ENCODE measurements around the gene RNF152. TPM values are rescaled to one million over a fixed set of nuclear protein-coding genes. Genes with fewer than 3 reads are reported as not detected.

RNF152 gene
- total and polyA plus RNA-seq, 3 experiments from 2014 or later, result 0.13 to 0.38 TPM; not detected in 1

DNA sequence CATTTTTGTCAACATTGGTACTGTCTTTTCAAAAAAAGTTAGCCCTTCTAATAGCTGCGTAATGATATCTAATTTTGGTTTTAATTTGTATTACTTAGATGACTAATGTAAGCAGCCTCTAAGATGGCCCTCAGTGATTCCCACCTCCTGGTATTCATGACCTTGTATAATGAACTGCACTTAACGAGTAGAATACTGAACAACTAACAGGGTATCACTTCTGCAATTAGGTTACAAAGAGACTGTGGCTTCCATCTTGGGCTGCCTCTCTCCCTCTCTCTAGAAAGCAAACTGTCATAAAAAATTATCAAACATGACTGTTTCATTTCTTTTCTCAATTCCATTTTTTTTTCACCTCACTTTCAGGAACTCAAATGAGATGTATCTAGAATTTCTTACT is 120.9 kb downstream of the RNF152 start:
- H3K4me3 Mint-ChIP-seq, result no peak overlapping the region
- peaks cover 0 to 5% (median 1%) of the 10 kb centered on the region in 3 donors for H3K36me3 Mint-ChIP-seq
- H3K4me1 Mint-ChIP-seq, result no peaks in the 10 kb centered on the region
- H3K9me3 ChIP-seq (ENCODE audit: low read length), result no peaks in the 10 kb centered on the region
- no peak for DNase-seq
- CTCF ChIA-PET, result no interaction called here
- peaks cover 5 to 8% of the 10 kb centered on the region in 2 donors for H3K27me3 Mint-ChIP-seq
- POLR2A ChIA-PET, result no interaction called here
- no peak overlapping the region for H3K27ac ChIP-seq (ENCODE audit: low read depth, low read length)
- no peaks in the 10 kb centered on the region for H3K4me1 ChIP-seq (ENCODE audit: insufficient read depth, low read length)
- no peaks in the 10 kb centered on the region for H3K36me3 ChIP-seq (ENCODE audit: insufficient read depth, low read length)
- peaks cover 9 to 21% (median 16%) of the 10 kb centered on the region in 5 donors for H3K9me3 Mint-ChIP-seq
- H3K27me3 ChIP-seq (ENCODE audit: insufficient read depth, low read length, poor library complexity, severe bottlenecking), result no peaks in the 10 kb centered on the region
- no peak overlapping the region for H3K27ac Mint-ChIP-seq
- no peak overlapping the region for H3K4me3 ChIP-seq (ENCODE audit: low read length)

DNA sequence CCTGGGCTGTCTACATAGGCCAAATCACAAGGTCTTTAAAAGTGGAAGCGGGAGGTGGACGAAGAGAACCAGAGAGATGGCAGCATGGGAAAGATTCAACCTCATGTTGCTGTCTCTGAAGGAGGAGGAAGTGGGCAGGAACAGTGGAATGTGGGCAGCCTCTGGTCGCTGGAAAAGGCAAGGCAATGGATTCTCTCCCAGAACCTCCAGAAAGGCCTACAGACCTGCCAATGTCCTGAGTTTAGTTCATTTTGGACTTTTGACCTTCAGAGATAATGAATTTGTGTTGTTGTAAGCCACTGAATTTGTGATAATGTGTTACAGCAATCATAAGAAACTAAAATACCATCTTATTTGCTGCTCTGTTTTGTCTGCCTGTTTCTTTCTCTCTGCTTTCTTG is 122.5 kb downstream of the RNF152 start:
- Mint-ChIP-seq H3K4me1 (peaks cover 0 to 2% (median 2%) of the 10 kb centered on the region in 3 donors), H3K36me3 (no peaks in the 10 kb centered on the region), H3K27me3 (peaks cover 8% of the 10 kb centered on the region in 2 donors), H3K4me3 (no peak overlapping the region), H3K27ac (no peak overlapping the region), H3K9me3 (peaks cover 0 to 9% (median 4%) of the 10 kb centered on the region in 5 donors)
- ChIA-PET POLR2A (no interaction called here), CTCF (no interaction called here)
- Histone ChIP-seq H3K4me3 (ENCODE audit: low read length) (no peak overlapping the region), H3K27me3 (ENCODE audit: insufficient read depth, low read length, poor library complexity, severe bottlenecking) (no peaks in the 10 kb centered on the region), H3K27ac (ENCODE audit: low read depth, low read length) (no peak overlapping the region), H3K9me3 (ENCODE audit: low read length) (no peaks in the 10 kb centered on the region), H3K4me1 (ENCODE audit: insufficient read depth, low read length) (no peaks in the 10 kb centered on the region), H3K36me3 (ENCODE audit: insufficient read depth, low read length) (no peaks in the 10 kb centered on the region)
- no peak for DNase-seq

DNA sequence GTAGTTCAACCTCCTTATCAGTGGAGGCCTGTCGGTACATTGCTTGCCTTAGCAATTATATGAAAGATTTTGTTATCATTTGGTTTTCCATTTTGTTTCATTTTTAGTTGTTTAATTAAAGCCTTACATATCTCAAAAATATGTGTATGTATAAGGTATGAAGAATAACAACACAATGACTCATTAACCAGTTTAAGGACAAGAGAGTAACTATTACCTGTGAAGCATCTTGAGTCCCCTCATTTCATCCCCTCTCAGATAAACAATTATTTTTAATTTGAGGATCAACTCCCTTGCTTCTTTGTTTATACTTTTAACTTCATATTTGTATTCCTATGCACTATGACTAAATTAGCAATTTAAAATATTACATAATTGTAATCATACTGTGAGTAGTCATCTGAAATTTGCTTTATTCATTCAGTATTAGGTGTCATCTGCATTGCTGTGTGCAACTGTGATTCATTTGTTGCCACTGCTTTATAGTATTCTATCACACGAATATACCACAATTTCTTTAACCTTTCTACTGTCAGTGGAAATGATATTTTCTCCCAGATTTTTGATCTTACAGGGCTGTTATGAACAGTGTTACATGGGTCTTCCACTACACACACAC is 126.4 kb downstream of the RNF152 start:
- Histone ChIP-seq H3K36me3 (ENCODE audit: insufficient read depth, low read length) (no peaks in the 10 kb centered on the region), H3K27ac (ENCODE audit: low read depth, low read length) (no peak overlapping the region), H3K4me3 (ENCODE audit: low read length) (no peak overlapping the region), H3K27me3 (ENCODE audit: insufficient read depth, low read length, poor library complexity, severe bottlenecking) (no peaks in the 10 kb centered on the region), H3K4me1 (ENCODE audit: insufficient read depth, low read length) (no peaks in the 10 kb centered on the region), H3K9me3 (ENCODE audit: low read length) (no peaks in the 10 kb centered on the region)
- H3K27ac Mint-ChIP-seq, result no peak overlapping the region
- POLR2A ChIA-PET, result no interaction called here
- no peaks in the 10 kb centered on the region for H3K36me3 Mint-ChIP-seq
- H3K4me3 Mint-ChIP-seq, result no peak overlapping the region
- CTCF ChIA-PET, result no interaction called here
- peaks cover 0 to 10% (median 0%) of the 10 kb centered on the region in 5 donors for H3K9me3 Mint-ChIP-seq
- H3K27me3 Mint-ChIP-seq, result peaks cover 8 to 12% of the 10 kb centered on the region in 2 donors
- no peak for DNase-seq
- peaks cover 5 to 19% (median 18%) of the 10 kb centered on the region in 3 donors for H3K4me1 Mint-ChIP-seq

DNA sequence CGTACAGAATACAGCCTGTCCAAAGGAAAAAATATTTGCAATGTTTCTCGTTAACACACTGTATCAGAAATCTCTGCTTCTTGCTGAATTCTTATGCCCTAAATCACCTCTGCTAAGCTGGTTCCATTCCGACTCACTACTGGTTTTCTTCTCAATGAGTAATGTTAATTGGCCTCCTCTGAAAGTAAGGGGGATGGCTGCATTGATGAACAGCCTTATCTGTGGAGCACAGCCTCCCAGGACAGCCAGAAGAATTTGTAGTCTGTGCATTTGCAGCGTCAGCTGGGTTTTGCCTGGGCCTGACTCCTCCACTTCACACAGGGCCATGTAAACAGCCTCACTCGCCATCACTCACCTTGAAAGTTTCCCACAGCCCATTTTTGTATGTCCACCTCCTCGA is 127.7 kb downstream of the RNF152 start:
- no peak for DNase-seq
- H3K9me3 ChIP-seq (ENCODE audit: low read length), result no peaks in the 10 kb centered on the region
- CTCF ChIA-PET, result no interaction called here
- no peak overlapping the region for H3K4me3 ChIP-seq (ENCODE audit: low read length)
- no peaks in the 10 kb centered on the region for H3K36me3 ChIP-seq (ENCODE audit: insufficient read depth, low read length)
- no peak overlapping the region for H3K27ac ChIP-seq (ENCODE audit: low read depth, low read length)
- H3K36me3 Mint-ChIP-seq, result no peaks in the 10 kb centered on the region
- H3K9me3 Mint-ChIP-seq, result peaks cover 0 to 10% (median 0%) of the 10 kb centered on the region in 5 donors
- H3K27me3 Mint-ChIP-seq, result peaks cover 9 to 20% of the 10 kb centered on the region in 2 donors
- POLR2A ChIA-PET, result no interaction called here
- H3K27ac Mint-ChIP-seq, result peak overlapping the region in 1 of 8 donors; percentile 18
- peaks cover 5 to 19% (median 18%) of the 10 kb centered on the region in 3 donors for H3K4me1 Mint-ChIP-seq
- no peaks in the 10 kb centered on the region for H3K27me3 ChIP-seq (ENCODE audit: insufficient read depth, low read length, poor library complexity, severe bottlenecking)
- no peaks in the 10 kb centered on the region for H3K4me1 ChIP-seq (ENCODE audit: insufficient read depth, low read length)
- H3K4me3 Mint-ChIP-seq, result no peak overlapping the region

DNA sequence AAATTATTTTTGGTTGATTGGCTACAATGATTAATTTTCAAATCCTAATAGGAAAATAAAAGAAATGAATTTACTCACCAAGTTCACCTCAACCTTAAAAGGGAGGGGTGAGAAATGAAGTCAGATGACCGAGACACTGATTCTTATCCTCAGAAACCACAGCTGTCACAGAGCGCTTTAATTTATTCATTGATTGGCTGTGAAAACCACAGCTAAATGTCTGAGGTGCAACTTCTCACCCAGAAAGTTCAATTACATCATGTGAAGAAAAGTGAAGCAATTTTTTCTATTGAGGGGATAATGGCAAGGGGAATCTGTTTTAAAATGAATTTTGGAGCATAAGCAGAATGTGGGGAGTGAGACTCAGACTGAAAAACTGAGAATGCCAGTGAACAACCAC is 128.4 kb downstream of the RNF152 start:
- Histone ChIP-seq H3K4me3 (ENCODE audit: low read length) (no peak overlapping the region), H3K36me3 (ENCODE audit: insufficient read depth, low read length) (no peaks in the 10 kb centered on the region), H3K9me3 (ENCODE audit: low read length) (no peaks in the 10 kb centered on the region), H3K27me3 (ENCODE audit: insufficient read depth, low read length, poor library complexity, severe bottlenecking) (no peaks in the 10 kb centered on the region), H3K4me1 (ENCODE audit: insufficient read depth, low read length) (no peaks in the 10 kb centered on the region), H3K27ac (ENCODE audit: low read depth, low read length) (no peak overlapping the region)
- Mint-ChIP-seq H3K36me3 (no peaks in the 10 kb centered on the region), H3K4me3 (peak overlapping the region in 1 of 7 donors; percentile 41), H3K27me3 (peaks cover 12 to 21% of the 10 kb centered on the region in 2 donors), H3K9me3 (peaks cover 0 to 5% (median 0%) of the 10 kb centered on the region in 5 donors), H3K4me1 (peaks cover 5 to 19% (median 18%) of the 10 kb centered on the region in 3 donors), H3K27ac (peak overlapping the region in 2 of 8 donors; percentile 42 to 43)
- POLR2A ChIA-PET, result no interaction called here
- CTCF ChIA-PET, result no interaction called here
- peak in 1 of 5 donors; percentile 11 for DNase-seq

DNA sequence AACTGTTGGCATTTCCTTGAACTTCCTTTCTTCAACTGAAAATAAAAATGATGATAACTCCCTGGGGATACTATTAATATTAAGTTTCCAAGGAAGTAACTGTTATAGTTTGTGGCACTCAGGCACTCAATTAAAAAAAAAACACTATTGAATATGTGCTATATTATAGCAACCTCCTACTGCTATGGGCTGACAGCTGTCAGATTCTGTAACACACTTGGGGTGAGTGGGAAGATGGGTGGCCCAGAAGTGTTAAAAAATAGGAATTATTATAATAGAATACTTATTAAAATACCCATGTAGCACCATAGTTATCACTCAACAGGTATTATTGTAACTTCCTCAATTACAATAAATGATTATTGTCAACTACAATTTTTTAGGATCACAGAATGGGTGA is 130.9 kb downstream of the RNF152 start:
- Mint-ChIP-seq H3K36me3 (no peaks in the 10 kb centered on the region), H3K4me3 (no peak overlapping the region), H3K27ac (no peak overlapping the region), H3K9me3 (peaks cover 0 to 4% (median 0%) of the 10 kb centered on the region in 5 donors), H3K4me1 (peaks cover 5 to 19% (median 18%) of the 10 kb centered on the region in 3 donors), H3K27me3 (peaks cover 8 to 20% of the 10 kb centered on the region in 2 donors)
- ChIA-PET CTCF (no interaction called here), POLR2A (no interaction called here)
- Histone ChIP-seq H3K4me1 (ENCODE audit: insufficient read depth, low read length) (no peaks in the 10 kb centered on the region), H3K27me3 (ENCODE audit: insufficient read depth, low read length, poor library complexity, severe bottlenecking) (no peaks in the 10 kb centered on the region), H3K27ac (ENCODE audit: low read depth, low read length) (no peak overlapping the region), H3K9me3 (ENCODE audit: low read length) (no peaks in the 10 kb centered on the region), H3K36me3 (ENCODE audit: insufficient read depth, low read length) (no peaks in the 10 kb centered on the region), H3K4me3 (ENCODE audit: low read length) (no peak overlapping the region)
- no peak for DNase-seq
